A673 (cell line): ENCODE measurements around the gene GNLY. TPM values are rescaled to one million over a fixed set of nuclear protein-coding genes. Genes with fewer than 3 reads are reported as not detected.
"Not testable (repeated sequence)": the region's sequence is repeated elsewhere in the genome, so short reads cannot be mapped to it uniquely, and the experiment has no call there.

Experiments used
- BruUV-seq: library from RNA; stranded (reverse); fragments of 400-500 nt; replicated peaks from 2 replicates; lab custom pipeline; 2021; lab: Mats Ljungman, UMichigan
- CTCF ChIA-PET: fragments of 300-600 bp; sonication (Branson Sonifier 250); formaldehyde crosslinking; loops from one replicate; lab custom pipeline; 2022; ENCODE audit warnings: antibody characterized with exemption; lab: Charles Lee
- POLR2A ChIA-PET: fragments of 300-600 bp; sonication (Branson Sonifier 250); formaldehyde crosslinking; loops from one replicate; lab custom pipeline; 2022; ENCODE audit warnings: antibody characterized with exemption; ENCODE audit not compliant: low non-redundant PET; lab: Charles Lee
- DNase-seq: peaks from one replicate; pipeline ENCODE4 v3.0.0-alpha.2; 2015; ENCODE audit warnings: low spot score
- H3K27ac ChIP-seq: fragments of 200-600 bp; sonication (generic); 2 replicates; pipeline ENCODE4 v1.5.1; 2016; ENCODE audit warnings: mixed run types, low read depth, mild to moderate bottlenecking, mixed read lengths, antibody characterized with exemption, low read length; ENCODE audit not compliant: poor library complexity, severe bottlenecking
- H3K27me3 ChIP-seq: fragments of 200-600 bp; sonication (generic); replicated peaks from 2 replicates; pipeline ENCODE4 v1.6.1; 2017; ENCODE audit warnings: mixed run types, low read depth, mild to moderate bottlenecking, mixed read lengths, antibody characterized with exemption, low read length; ENCODE audit not compliant: insufficient read depth, poor library complexity
- H3K36me3 ChIP-seq: fragments of 200-600 bp; sonication (generic); 2 replicates; pipeline ENCODE4 v1.6.1; 2016; ENCODE audit warnings: mixed run types, mild to moderate bottlenecking, mixed read lengths, antibody characterized with exemption, low read length; ENCODE audit not compliant: insufficient read depth, poor library complexity, severe bottlenecking
- H3K4me1 ChIP-seq: fragments of 200-600 bp; sonication (generic); 2 replicates; pipeline ENCODE4 v1.6.1; 2017; ENCODE audit warnings: mixed run types, mild to moderate bottlenecking, mixed read lengths, antibody characterized with exemption, low read length; ENCODE audit not compliant: insufficient read depth, poor library complexity, severe bottlenecking
- H3K4me3 ChIP-seq: fragments of 200-600 bp; sonication (generic); 2 replicates; pipeline ENCODE4 v1.5.1; 2016; ENCODE audit warnings: low read depth, mixed run types, mild to moderate bottlenecking, mixed read lengths, low read length; ENCODE audit not compliant: poor library complexity, severe bottlenecking
- H3K9me3 ChIP-seq: fragments of 200-600 bp; sonication (generic); 2 replicates; pipeline ENCODE4 v1.6.1; 2016; ENCODE audit warnings: mixed run types, low read depth, mild to moderate bottlenecking, mixed read lengths, antibody characterized with exemption, low read length; ENCODE audit not compliant: poor library complexity, severe bottlenecking
- CTCF ChIP-seq: fragments of 300-800, 200-600 bp; sonication (generic); conservative IDR thresholded peaks from 2 replicates; pipeline ENCODE4 v1.5.1; 2017; ENCODE audit warnings: low read depth, mild to moderate bottlenecking, antibody characterized with exemption, low read length, moderate library complexity, mixed read lengths
- EZH2 ChIP-seq: fragments of 200-600 bp; sonication (generic); IDR thresholded peaks from 2 replicates; pipeline ENCODE4 v1.6.1; 2017; ENCODE audit warnings: borderline replicate concordance, low read depth, mild to moderate bottlenecking, mixed read lengths, antibody characterized with exemption, low read length; ENCODE audit not compliant: poor library complexity, severe bottlenecking
- intact Hi-C: fragments of 100-400 bp; cut with micrococcal nuclease; formaldehyde crosslinking; loops from one replicate; pipeline ENCODE4 v1.10.0; 2022; ENCODE audit not compliant: unreplicated experiment
- total RNA-seq: library from RNA; stranded (reverse); gene quantifications from 2 replicates; pipeline ENCODE4 v1.2.3, GENCODE V29; 2021

Gene GNLY
- total RNA-seq, 1 experiment from 2014 or later = not detected

- TF ChIP-seq EZH2 (no peak), CTCF (no peak)
- POLR2A ChIA-PET = no interaction called here
- DNase-seq = no peak
- Histone ChIP-seq H3K9me3 (no peaks in the 10 kb centered on the region), H3K4me1 (no peaks in the 10 kb centered on the region), H3K4me3 (no peak overlapping the region), H3K27ac (no peak overlapping the region), H3K36me3 (no peaks in the 10 kb centered on the region), H3K27me3 (no peaks in the 10 kb centered on the region)
- CTCF ChIA-PET = interaction anchor here (0.6 to 0.9 kb wide), 2 partner anchors 21 to 250 kb away, joined by 3 to 7 read pairs; no protein-coding TSS in a partner anchor
- intact Hi-C loops = no loop called here
- BruUV-seq = no TSS peak
Measured at GRCh38 chr2:85669549-85669948, 24.6 kb upstream of the GNLY start.

GRCh38 chr2:85670416-85670815 is 23.7 kb upstream of the GNLY start:
- H3K9me3 ChIP-seq, H3K27ac ChIP-seq, intact Hi-C loops, H3K4me3 ChIP-seq, H3K36me3 ChIP-seq, H3K4me1 ChIP-seq, H3K27me3 ChIP-seq, DNase-seq, BruUV-seq, POLR2A ChIA-PET: not testable (repeated sequence)
- CTCF ChIA-PET = interaction anchor here (0.9 kb wide), 1 partner anchor 21 kb away, joined by 3 read pairs; no protein-coding TSS in a partner anchor

- intact Hi-C loops = no loop called here
- ChIA-PET CTCF (no interaction called here), POLR2A (no interaction called here)
- Histone ChIP-seq H3K27ac (no peak overlapping the region), H3K4me1 (no peaks in the 10 kb centered on the region), H3K36me3 (no peaks in the 10 kb centered on the region), H3K9me3 (no peaks in the 10 kb centered on the region), H3K4me3 (no peak overlapping the region), H3K27me3 (no peaks in the 10 kb centered on the region)
- TF ChIP-seq EZH2 (no peak), CTCF (no peak)
- BruUV-seq = no TSS peak
- no peak for DNase-seq
Measured at GRCh38 chr2:85672456-85672855, 21.7 kb upstream of the GNLY start.

- no peak for DNase-seq
- CTCF ChIA-PET = interaction anchor here (0.6 kb wide), 1 partner anchor 69 kb away, joined by 3 read pairs; no protein-coding TSS in a partner anchor
- H3K27ac ChIP-seq = no peak overlapping the region
- H3K27me3 ChIP-seq = no peaks in the 10 kb centered on the region
- no peaks in the 10 kb centered on the region for H3K9me3 ChIP-seq
- TF ChIP-seq CTCF (no peak), EZH2 (no peak)
- POLR2A ChIA-PET = no interaction called here
- BruUV-seq = no TSS peak
- H3K36me3 ChIP-seq = no peaks in the 10 kb centered on the region
- intact Hi-C loops = no loop called here
- no peaks in the 10 kb centered on the region for H3K4me1 ChIP-seq
- no peak overlapping the region for H3K4me3 ChIP-seq
Measured at GRCh38 chr2:85673716-85674375, 20.3 kb upstream of the GNLY start.
